Stomach (tissue), 4 donors: ENCODE results near the gene SFXN1.

Source experiments
- CTCF ChIP-seq, 7 experiments: fragments of 450-650 bp in 4 of 7; fragments of 200-600 bp in 3 of 7; sonication (generic) in 3 of 7; IDR thresholded peaks; one replicate each; pipeline ENCODE4 v1.5.1; 2016 to 2019; ENCODE audit warnings: antibody characterized with exemption in 7 of 7, control low read depth in 2 of 7, mild to moderate bottlenecking in 1 of 7
- EP300 ChIP-seq: sonication (generic); formaldehyde crosslinking; IDR thresholded peaks from one replicate; pipeline ENCODE4 v1.6.1; 2017; ENCODE audit warnings: antibody characterized with exemption
- POLR2A ChIP-seq, 4 donors: fragments of 450-650 bp; IDR thresholded peaks; one replicate each; pipeline ENCODE4 v1.6.1; 2016; ENCODE audit warnings: antibody characterized with exemption in 4 of 4, control low read depth in 2 of 4, mild to moderate bottlenecking in 1 of 4, moderate library complexity in 1 of 4
- POLR2AphosphoS5 ChIP-seq, 3 donors: sonication (generic); formaldehyde crosslinking; IDR thresholded peaks; one replicate each; pipeline ENCODE4 v1.6.1; 2016; ENCODE audit warnings: antibody characterized with exemption in 3 of 3

- TF ChIP-seq CTCF (IDR thresholded peaks at IDR 0.05): no peak
- TF ChIP-seq EP300: no peak
- TF ChIP-seq POLR2AphosphoS5 (IDR thresholded peaks at IDR 0.05): no peak
- TF ChIP-seq POLR2A (IDR thresholded peaks at IDR 0.05): no peak
These were observed 6.5 kb downstream of the SFXN1 start for GRCh38 chr5:175484829-175485228.
